GM13976 (cell line): ENCODE measurements around the gene ZNF521.

ENCODE experiments used
- DNase-seq: peaks from one replicate; pipeline ENCODE4 v3.0.0; 2012; ENCODE audit warnings: low spot score
- in situ Hi-C: fragments of 300-500 bp; cut with MboI; formaldehyde crosslinking; loops from one replicate; pipeline ENCODE4 v1.12.0; 2022; ENCODE audit warnings: low sequenced_read_pairs, mixed read lengths, inconsistent platforms; ENCODE audit not compliant: unreplicated experiment
- TF ChIP-seq, protein P1 (sequence below): IDR thresholded peaks from 2 replicates; pipeline ENCODE4 v1.5.1; 2012; ENCODE audit warnings: borderline replicate concordance, mild to moderate bottlenecking; ENCODE audit not compliant: insufficient read depth; ENCODE audit errors: extremely low read depth, missing control alignments, control extremely low read depth

The ZNF521 gene

GRCh38 chr18:25056429-25056828 lies 295.5 kb downstream of the ZNF521 start:
- TF ChIP-seq, protein P1, sequence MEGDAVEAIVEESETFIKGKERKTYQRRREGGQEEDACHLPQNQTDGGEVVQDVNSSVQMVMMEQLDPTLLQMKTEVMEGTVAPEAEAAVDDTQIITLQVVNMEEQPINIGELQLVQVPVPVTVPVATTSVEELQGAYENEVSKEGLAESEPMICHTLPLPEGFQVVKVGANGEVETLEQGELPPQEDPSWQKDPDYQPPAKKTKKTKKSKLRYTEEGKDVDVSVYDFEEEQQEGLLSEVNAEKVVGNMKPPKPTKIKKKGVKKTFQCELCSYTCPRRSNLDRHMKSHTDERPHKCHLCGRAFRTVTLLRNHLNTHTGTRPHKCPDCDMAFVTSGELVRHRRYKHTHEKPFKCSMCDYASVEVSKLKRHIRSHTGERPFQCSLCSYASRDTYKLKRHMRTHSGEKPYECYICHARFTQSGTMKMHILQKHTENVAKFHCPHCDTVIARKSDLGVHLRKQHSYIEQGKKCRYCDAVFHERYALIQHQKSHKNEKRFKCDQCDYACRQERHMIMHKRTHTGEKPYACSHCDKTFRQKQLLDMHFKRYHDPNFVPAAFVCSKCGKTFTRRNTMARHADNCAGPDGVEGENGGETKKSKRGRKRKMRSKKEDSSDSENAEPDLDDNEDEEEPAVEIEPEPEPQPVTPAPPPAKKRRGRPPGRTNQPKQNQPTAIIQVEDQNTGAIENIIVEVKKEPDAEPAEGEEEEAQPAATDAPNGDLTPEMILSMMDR = no peak
- in situ Hi-C loops = no loop called here
- DNase-seq = no peak

- no peak for DNase-seq
- in situ Hi-C loops = no loop called here
- TF ChIP-seq, protein P1 = no peak
Observed at GRCh38 chr18:25055076-25055475, 296.9 kb downstream of the ZNF521 start.

DNA sequence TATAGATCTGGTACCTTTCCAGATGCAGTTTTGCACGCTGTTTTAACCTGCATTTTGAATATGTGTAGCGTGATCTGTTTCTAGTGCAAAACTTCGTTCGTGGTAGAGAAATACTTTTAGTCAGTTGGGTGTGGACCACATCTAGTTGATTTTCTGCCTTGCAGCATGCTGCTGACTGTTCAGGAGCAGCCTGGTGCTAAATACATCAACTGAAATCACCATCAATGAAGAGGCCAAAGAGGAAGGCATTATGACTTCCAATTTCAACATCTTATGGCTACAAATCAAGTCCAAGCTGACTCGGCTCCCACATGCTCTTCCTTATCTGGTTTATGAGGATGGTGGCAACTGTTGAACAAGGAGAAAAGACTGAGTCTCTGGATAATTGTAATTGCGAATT lies 298.5 kb downstream of the ZNF521 start:
- in situ Hi-C loops = no loop called here
- DNase-seq = no peak
- TF ChIP-seq, protein P1 = no peak

DNA sequence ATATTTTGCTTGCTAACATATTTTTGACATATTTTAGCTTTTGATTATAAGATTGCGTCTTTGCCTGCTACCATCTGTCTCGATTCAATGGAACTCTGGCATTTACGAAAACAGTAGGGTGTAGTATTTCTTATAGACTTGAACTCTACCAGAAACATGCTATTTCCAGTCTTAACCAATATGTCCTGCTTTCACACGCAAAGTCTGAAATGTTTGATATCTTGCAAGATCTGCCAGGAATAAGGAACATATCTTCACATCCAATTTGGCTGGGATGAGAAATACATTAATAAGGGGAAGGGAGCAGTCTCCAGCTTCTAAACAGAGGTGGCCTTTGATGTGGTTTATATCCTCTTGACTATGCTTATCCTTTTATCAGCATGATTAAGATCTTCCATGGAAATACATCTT lies 299.4 kb downstream of the ZNF521 start:
- TF ChIP-seq, protein P1 = no peak

DNA sequence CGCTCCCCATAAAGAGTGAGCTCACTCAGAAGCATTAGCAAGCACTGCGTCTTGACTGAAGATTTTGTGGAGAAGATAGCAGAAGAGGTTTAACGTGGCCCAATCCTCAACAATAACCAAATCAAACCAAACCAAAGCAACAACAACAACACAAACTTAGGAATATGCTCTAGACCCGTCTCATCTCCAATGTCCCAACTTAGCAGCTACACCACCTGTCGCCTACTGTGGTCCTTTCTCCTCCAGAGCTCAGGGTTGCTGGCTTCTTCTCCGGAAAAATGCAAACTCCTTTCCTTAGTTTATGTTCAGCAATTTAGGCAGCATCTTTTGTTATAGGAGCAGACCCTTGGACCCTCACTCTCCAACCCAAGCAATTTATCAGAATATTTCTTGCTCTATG lies 301.4 kb downstream of the ZNF521 start:
- in situ Hi-C loops = no loop called here
- TF ChIP-seq, protein P1 = no peak
- no peak for DNase-seq

More for the DNA sequence above, 299.4 kb downstream of the ZNF521 start:
- no peak for DNase-seq
- in situ Hi-C loops = no loop called here

GRCh38 chr18:25047983-25048382 lies 304.0 kb downstream of the ZNF521 start:
- in situ Hi-C loops = no loop called here
- DNase-seq = no peak
- TF ChIP-seq, protein P1 = no peak

GRCh38 chr18:25047421-25047820 lies 304.5 kb downstream of the ZNF521 start:
- TF ChIP-seq, protein P1 = no peak
- in situ Hi-C loops = no loop called here
- no peak for DNase-seq
